Tibial artery (tissue), 4 donors: ENCODE data around the gene ERC1.
A peak's percentile ranks its signal among the peaks of the same experiment; 100 is the strongest.

Experiments used
- DNase-seq, 2 donors: peaks; one replicate each; pipeline ENCODE4 v3.0.0-alpha.2; 2019
- H3K27ac ChIP-seq, 2 donors: fragments of 200-600 bp; sonication (generic) in 1 of 2; 1 replicate in 1 of 2; 2 replicates in 1 of 2; pipeline ENCODE4 v1.5.1; 2018 to 2019; ENCODE audit warnings: mild to moderate bottlenecking in 1 of 2
- H3K27me3 ChIP-seq, 2 donors: fragments of 200-600 bp; sonication (generic) in 1 of 2; one replicate each; pipeline versions ENCODE4 v1.5.1 to v1.6.0; 2016 to 2019
- H3K36me3 ChIP-seq, 3 donors: fragments of 200-600 bp; sonication (generic) in 2 of 3; one replicate each; pipeline ENCODE4 v1.5.1; 2016 to 2019; ENCODE audit warnings: mild to moderate bottlenecking in 2 of 3
- H3K4me1 ChIP-seq, 4 donors: fragments of 200-600 bp; sonication (generic) in 2 of 4; 1 replicate in 3 of 4; 2 replicates in 1 of 4; pipeline ENCODE4 v1.5.1; 2016 to 2019
- H3K4me3 ChIP-seq, 2 donors: fragments of 200-600 bp; sonication (generic) in 1 of 2; 1 replicate in 1 of 2; 2 replicates in 1 of 2; pipeline ENCODE4 v1.5.1; 2018 to 2019; ENCODE audit warnings: mild to moderate bottlenecking in 2 of 2
- H3K9me3 ChIP-seq, 3 donors: fragments of 200-600 bp; sonication (generic) in 1 of 3; one replicate each; pipeline ENCODE4 v1.5.1; 2016 to 2019
- CTCF ChIP-seq, 2 experiments: fragments of 200-600 bp in 1 of 2; fragments of 450-650 bp in 1 of 2; IDR thresholded peaks; one replicate each; pipeline ENCODE4 v1.5.1; 2017 to 2019; ENCODE audit warnings: antibody characterized with exemption in 2 of 2, mild to moderate bottlenecking in 1 of 2, moderate library complexity in 1 of 2
- intact Hi-C: fragments of 100-400 bp; cut with DNase I; formaldehyde crosslinking; loops from one replicate; pipeline ENCODE4 v1.15.0; 2023; ENCODE audit warnings: low total_unique reads

Gene ERC1

GRCh38 chr12:1542599-1542998 lies 551.6 kb downstream of the ERC1 start:
- H3K4me1 ChIP-seq: peaks cover 0 to 3% (median 0%) of the 10 kb centered on the region in 4 donors
- no peaks in the 10 kb centered on the region for H3K27me3 ChIP-seq

GRCh38 chr12:1544996-1545700 lies 554.1 kb downstream of the ERC1 start:
- peaks cover 0 to 3% (median 0%) of the 10 kb centered on the region in 4 donors for H3K4me1 ChIP-seq
- no peaks in the 10 kb centered on the region for H3K27me3 ChIP-seq
- peak; percentile 36 to 41 for TF ChIP-seq CTCF (IDR thresholded peaks at IDR 0.05)
- no peak overlapping the region for H3K4me3 ChIP-seq
- H3K36me3 ChIP-seq: no peaks in the 10 kb centered on the region
- H3K27ac ChIP-seq: no peak overlapping the region
- intact Hi-C loops: no loop called here
- peaks cover 0 to 7% (median 0%) of the 10 kb centered on the region in 3 donors for H3K9me3 ChIP-seq
- DNase-seq: peak in 1 of 2 donors; percentile 69

More at GRCh38 chr12:1542599-1542998, 551.6 kb downstream of the ERC1 start:
- Histone ChIP-seq H3K27ac (no peak overlapping the region), H3K4me3 (no peak overlapping the region), H3K36me3 (no peaks in the 10 kb centered on the region), H3K9me3 (peaks cover 0 to 7% (median 0%) of the 10 kb centered on the region in 3 donors)
- intact Hi-C loops: no loop called here
- no peak for DNase-seq
- TF ChIP-seq CTCF (IDR thresholded peaks at IDR 0.05): no peak
